ENCODE data around the gene ZNF684. TPM values are rescaled to one million over a fixed set of nuclear protein-coding genes. Genes with fewer than 3 reads are reported as not detected.

The ZNF684 gene
- total and polyA plus RNA-seq, 9 of the 15 experiments (the other 6 are each of a cell fraction or from before 2014, with no cell fraction given): 4.8 to 8.8 (median 5.5) TPM

- no peak for DNase-seq (ENCODE audit: extremely low read depth in 1 of 4, low spot score in 3 of 4)
- H3K9ac ChIP-seq (ENCODE audit: insufficient read depth in 1 of 2, low read depth in 2 of 2, low read length in 2 of 2): peak overlapping the region; percentile 67 to 91; a peak in 3 of 4 replicates
- in situ Hi-C loops (cut with MboI) (no loop called here), intact Hi-C loops (cut with micrococcal nuclease) (no loop called here)
- no peaks in the 10 kb centered on the region for H3K27me3 ChIP-seq (ENCODE audit: control insufficient read depth in 2 of 2, insufficient read depth in 2 of 2, low read length in 2 of 2)
- H3K79me2 ChIP-seq (ENCODE audit: control insufficient read depth, insufficient read depth, low read length): peaks cover 9% of the 10 kb centered on the region; the same call in 1 of the 3 replicates
- WGBS (ENCODE audit: insufficient coverage, low coverage, missing lambda C conversion rate): 0% methylated on average over 3 of the region's 3 CpGs
- H3K9me1 ChIP-seq (ENCODE audit: control insufficient read depth, insufficient read depth, low read length): no peaks in the 10 kb centered on the region
- POLR2A ChIA-PET: interaction anchor here (0.6 to 2.2 kb wide), 20 partner anchors 9 to 372 kb away, joined by 3 to 20 read pairs (median 4); partner anchors contain the start of genes EXO5 and NFYC
- H3K4me3 ChIP-seq: peak overlapping the region; percentile 49
- ATAC-seq: no peak
- TF ChIP-seq CEBPG (CRISPR knock-in tag; IDR thresholded peaks at IDR 0.05) (no peak), CEBPG (tag; conservative IDR thresholded peaks at IDR 0.05 in 1 of 2, IDR thresholded peaks at IDR 0.05 in 1 of 2) (no peak), AFF4 (CRISPR knock-in tag; IDR thresholded peaks at IDR 0.05) (peak; percentile 11; the same call in 1 of the 2 replicates), ZNF551 (CRISPR knock-in tag; IDR thresholded peaks at IDR 0.05) (no peak)
- H3K9me3 ChIP-seq (replicated peaks; ENCODE audit: control insufficient read depth, insufficient read depth, low read depth, low read length): no peaks in the 10 kb centered on the region
- peaks cover 0 to 5% of the 10 kb centered on the region in 2 experiments; a peak in 2 of 5 replicates for H3K4me1 ChIP-seq (replicated peaks in 1 of 2; ENCODE audit: control insufficient read depth in 2 of 2, insufficient read depth in 2 of 2, low read length in 2 of 2)
- no peak for FAIRE-seq
- no TSS peak for BruUV-seq (replicated peaks)
- peak overlapping the region; percentile 69 for H3K27ac ChIP-seq (ENCODE audit: extremely low read depth, low read depth, low read length)
- H4K20me1 ChIP-seq (replicated peaks; ENCODE audit: control insufficient read depth, insufficient read depth, low read length): no peaks in the 10 kb centered on the region
- peak overlapping the region; percentile 98 for H3K4me2 ChIP-seq (ENCODE audit: insufficient read depth, low read length)
- H2AFZ ChIP-seq (ENCODE audit: low read depth, low read length): peak overlapping the region; percentile 95
- CTCF ChIA-PET (ENCODE audit: low intra/inter-chr PET ratio): no interaction called here
- H3K36me3 ChIP-seq (ENCODE audit: control insufficient read depth, insufficient read depth, low read length): peaks cover 4% of the 10 kb centered on the region; the same call in 2 of the 3 replicates
These were observed 589 bp downstream of the ZNF684 start for GRCh38 chr1:40532062-40532389.

All from K562 (cell line).